Keratinocyte (primary cell): ENCODE measurements around the gene TMPRSS3. TPM values are rescaled to one million over a fixed set of nuclear protein-coding genes. Genes with fewer than 3 reads are reported as not detected.

ENCODE experiments used
- DNase-seq: peaks from one replicate; pipeline ENCODE4 v3.0.0-alpha.2; 2011; ENCODE audit warnings: low read depth, missing footprints, low spot score
- FAIRE-seq: peaks from 2 replicates; lab custom pipeline; 2011; peaks lifted over from hg19 to GRCh38; lab: Jason Lieb, UNC
- H2AFZ ChIP-seq: 2 replicates; pipeline ENCODE4 v1.6.0; 2012; ENCODE audit warnings: low read length, control low read depth, inconsistent platforms; ENCODE audit not compliant: control insufficient read depth
- H3K27ac ChIP-seq: 2 replicates; pipeline ENCODE4 v1.5.1; 2011; ENCODE audit warnings: low read length; ENCODE audit not compliant: control insufficient read depth, insufficient read depth
- H3K27me3 ChIP-seq: 3 replicates; pipeline ENCODE4 v1.6.0; 2011; ENCODE audit warnings: low read length; ENCODE audit not compliant: control insufficient read depth, insufficient read depth; ENCODE audit errors: extremely low read depth
- H3K36me3 ChIP-seq, 2 experiments: 2 replicates in 1 of 2; 3 replicates in 1 of 2; pipeline ENCODE4 v1.5.1; 2011; ENCODE audit warnings: low read length in 2 of 2, mild to moderate bottlenecking in 1 of 2; ENCODE audit not compliant: control insufficient read depth in 2 of 2, insufficient read depth in 2 of 2; ENCODE audit errors: extremely low read depth in 1 of 2
- H3K4me1 ChIP-seq: 3 replicates; pipeline ENCODE4 v1.5.1; 2011; ENCODE audit warnings: low read length; ENCODE audit not compliant: control insufficient read depth, insufficient read depth; ENCODE audit errors: extremely low read depth
- H3K4me2 ChIP-seq: 3 replicates; pipeline ENCODE4 v1.6.0; 2011; ENCODE audit warnings: low read depth, low read length; ENCODE audit not compliant: control insufficient read depth, insufficient read depth; ENCODE audit errors: extremely low read depth
- H3K4me3 ChIP-seq, 3 experiments: fragments of 200-600 bp in 1 of 3; sonication (generic) in 1 of 3; 2 replicates in 2 of 3; 3 replicates in 1 of 3; pipeline ENCODE4 v1.5.1; 2011 to 2016; ENCODE audit warnings: low read length in 3 of 3, mild to moderate bottlenecking in 3 of 3, control low read depth in 2 of 3, inconsistent platforms in 1 of 3, low read depth in 1 of 3, mixed read lengths in 1 of 3, mixed run types in 1 of 3, moderate library complexity in 1 of 3; ENCODE audit not compliant: control insufficient read depth in 2 of 3, insufficient read depth in 2 of 3; ENCODE audit errors: extremely low read depth in 1 of 3
- H3K79me2 ChIP-seq: 2 replicates; pipeline ENCODE4 v1.6.0; 2012; ENCODE audit warnings: low read length; ENCODE audit not compliant: control insufficient read depth, insufficient read depth
- H3K9ac ChIP-seq: 3 replicates; pipeline ENCODE4 v1.6.0; 2011; ENCODE audit warnings: low read length; ENCODE audit not compliant: control insufficient read depth, insufficient read depth; ENCODE audit errors: extremely low read depth
- H3K9me1 ChIP-seq: 3 replicates; pipeline ENCODE4 v1.6.0; 2011; ENCODE audit warnings: low read length; ENCODE audit not compliant: control insufficient read depth, insufficient read depth; ENCODE audit errors: extremely low read depth
- H3K9me3 ChIP-seq: 2 replicates; pipeline ENCODE4 v1.5.1; 2012; ENCODE audit warnings: low read depth, low read length; ENCODE audit not compliant: control insufficient read depth
- H4K20me1 ChIP-seq: 3 replicates; pipeline ENCODE4 v1.6.0; 2011; ENCODE audit warnings: low read length; ENCODE audit not compliant: control insufficient read depth, insufficient read depth; ENCODE audit errors: extremely low read depth
- CTCF ChIP-seq, 3 experiments: IDR thresholded peaks in 1 of 3; conservative IDR thresholded peaks in 1 of 3; optimal IDR thresholded peaks in 1 of 3; 2 replicates in 2 of 3; 3 replicates in 1 of 3; pipeline versions ENCODE3 to v1.5.1; 2011; ENCODE audit warnings: low read length in 3 of 3, mild to moderate bottlenecking in 3 of 3, moderate library complexity in 2 of 3, control low read depth in 1 of 3, inconsistent platforms in 1 of 3; ENCODE audit not compliant: insufficient read depth in 2 of 3; ENCODE audit errors: extremely low read depth in 1 of 3
- EZH2 ChIP-seq: IDR thresholded peaks from one replicate; pipeline ENCODE4 v1.6.1; 2012; ENCODE audit warnings: inconsistent platforms, mild to moderate bottlenecking, low read length, moderate library complexity
- dilution Hi-C: fragments of 300-500 bp; cut with MboI; formaldehyde crosslinking; loops from one replicate; pipeline ENCODE4 v1.7.0; 2020; ENCODE audit warnings: low sequenced_read_pairs; ENCODE audit not compliant: extremely low pct_ligation_motif_present
- polyA plus RNA-seq, 5 experiments: library from polyadenylated mRNA; depleted of rRNA in 3 of 5; stranded (reverse) in 3 of 5; stranded (forward) in 1 of 5; unstranded in 1 of 5; fragments of >200 nt; gene quantifications; 1 replicate in 1 of 5; 2 replicates in 3 of 5; 3 replicates in 1 of 5; pipeline versions ENCODE4 v1.2.1 to v1.2.3, GENCODE V29; 2011 to 2012; ENCODE audit warnings: missing spikeins in 2 of 5, low read depth in 1 of 5, low replicate concordance in 1 of 5

Gene TMPRSS3
- polyA plus RNA-seq, 1 donor (not counting 4 experiments of a cell fraction or from before 2014, with no cell fraction given) = not detected

GRCh38 chr21:42407476-42407875 is 11.6 kb upstream of the TMPRSS3 start:
- FAIRE-seq = no peak
- H2AFZ ChIP-seq = no peak overlapping the region
- H4K20me1 ChIP-seq = no peaks in the 10 kb centered on the region
- no peak overlapping the region for H3K4me2 ChIP-seq
- H3K36me3 ChIP-seq = no peaks in the 10 kb centered on the region
- H3K9ac ChIP-seq = no peak overlapping the region
- H3K9me1 ChIP-seq = no peaks in the 10 kb centered on the region
- dilution Hi-C loops = no loop called here
- no peak overlapping the region for H3K27ac ChIP-seq
- no peak for DNase-seq
- H3K27me3 ChIP-seq = peaks cover 7% of the 10 kb centered on the region
- H3K79me2 ChIP-seq = no peaks in the 10 kb centered on the region
- no peak overlapping the region for H3K4me3 ChIP-seq
- no peaks in the 10 kb centered on the region for H3K4me1 ChIP-seq
- no peaks in the 10 kb centered on the region for H3K9me3 ChIP-seq
- TF ChIP-seq CTCF (optimal IDR thresholded peaks at IDR 0.05 in 1 of 3, IDR thresholded peaks at IDR 0.05 in 1 of 3, conservative IDR thresholded peaks at IDR 0.05 in 1 of 3; ENCODE audit: extremely low read depth in 1 of 3, insufficient read depth in 2 of 3, low read length in 3 of 3) (no peak), EZH2 (no peak)

GRCh38 chr21:42406866-42407265 is 11.0 kb upstream of the TMPRSS3 start:
- H3K79me2 ChIP-seq = no peaks in the 10 kb centered on the region
- no peak overlapping the region for H3K4me2 ChIP-seq
- TF ChIP-seq CTCF (optimal IDR thresholded peaks at IDR 0.05 in 1 of 3, IDR thresholded peaks at IDR 0.05 in 1 of 3, conservative IDR thresholded peaks at IDR 0.05 in 1 of 3; ENCODE audit: extremely low read depth in 1 of 3, insufficient read depth in 2 of 3, low read length in 3 of 3) = no peak
- TF ChIP-seq EZH2 = no peak
- H3K36me3 ChIP-seq = no peaks in the 10 kb centered on the region
- no peaks in the 10 kb centered on the region for H3K9me3 ChIP-seq
- no peaks in the 10 kb centered on the region for H3K9me1 ChIP-seq
- H3K27me3 ChIP-seq = peaks cover under 1% of the 10 kb centered on the region
- no peak overlapping the region for H3K9ac ChIP-seq
- H2AFZ ChIP-seq = no peak overlapping the region
- no peak overlapping the region for H3K27ac ChIP-seq
- no peaks in the 10 kb centered on the region for H3K4me1 ChIP-seq
- dilution Hi-C loops = no loop called here
- FAIRE-seq (no peak), DNase-seq (no peak)
- no peaks in the 10 kb centered on the region for H4K20me1 ChIP-seq
- H3K4me3 ChIP-seq = no peak overlapping the region
